ENCODE measurements around the gene KRT16. TPM values are rescaled to one million over a fixed set of nuclear protein-coding genes. Genes with fewer than 3 reads are reported as not detected.
"Not testable (repeated sequence)": the region's sequence is repeated elsewhere in the genome, so short reads cannot be mapped to it uniquely, and the experiment has no call there.

The KRT16 gene
- total RNA-seq, 2 experiments from 2014 or later: not detected

DNA sequence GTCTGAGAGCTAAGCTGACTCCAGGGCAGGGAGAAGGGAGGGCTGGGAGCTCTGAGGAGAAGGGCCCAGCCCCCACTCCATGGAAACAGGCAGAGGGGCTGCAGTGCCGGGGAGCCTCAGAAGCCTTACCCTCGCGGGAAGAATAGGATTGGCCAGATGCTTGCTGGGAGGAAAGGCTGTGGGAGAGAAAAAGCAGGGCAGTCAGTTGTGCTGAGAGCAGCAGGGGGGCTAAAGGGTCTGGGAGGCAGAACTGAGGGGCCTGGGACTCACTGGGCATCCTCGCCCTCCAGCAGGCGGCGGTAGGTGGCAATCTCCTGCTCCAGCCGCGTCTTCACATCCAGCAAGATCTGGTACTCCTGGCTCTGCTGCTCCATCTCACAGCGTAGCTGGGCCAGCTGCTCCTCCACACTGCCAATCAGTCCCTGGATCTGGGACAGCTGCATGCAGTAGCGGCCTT is 2.5 kb downstream of the KRT16 start:
- H3K4me3 Mint-ChIP-seq; H3K27ac Mint-ChIP-seq; H3K36me3 Mint-ChIP-seq (ENCODE audit: low read depth); DNase-seq; H3K4me1 Mint-ChIP-seq; POLR2A ChIA-PET: not testable (repeated sequence)
- H3K9me3 Mint-ChIP-seq: peaks cover 15% of the 10 kb centered on the region
- CTCF ChIA-PET: interaction anchor here (1.0 kb wide), 1 partner anchor 55 kb away, joined by 3 read pairs; no protein-coding TSS in a partner anchor
- H3K27me3 Mint-ChIP-seq: peaks cover 17% of the 10 kb centered on the region

DNA sequence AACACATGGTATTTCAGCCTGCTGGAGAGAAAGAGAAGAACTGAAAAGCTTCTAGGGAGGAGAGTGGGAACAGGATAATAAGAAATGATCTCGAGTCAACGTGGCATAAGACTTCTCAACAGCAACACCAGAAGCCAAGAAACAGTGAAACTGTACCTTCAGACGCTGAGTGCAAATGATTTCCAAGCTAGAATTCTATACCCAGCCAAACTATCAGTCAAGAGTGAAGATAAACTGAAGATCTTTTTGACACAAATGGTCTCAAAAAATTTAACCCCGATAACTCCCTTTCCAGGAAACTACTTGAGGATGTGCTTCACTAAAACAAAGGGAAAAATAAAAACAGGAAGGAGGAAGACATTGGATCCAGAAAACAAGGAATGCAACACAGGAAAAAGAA is 5.6 kb downstream of the KRT16 start:
- H3K9me3 Mint-ChIP-seq: peaks cover 15% of the 10 kb centered on the region
- H3K27ac Mint-ChIP-seq; CTCF ChIA-PET; DNase-seq; H3K4me1 Mint-ChIP-seq; POLR2A ChIA-PET; H3K4me3 Mint-ChIP-seq; H3K36me3 Mint-ChIP-seq (ENCODE audit: low read depth): not testable (repeated sequence)
- peaks cover 28% of the 10 kb centered on the region for H3K27me3 Mint-ChIP-seq

DNA sequence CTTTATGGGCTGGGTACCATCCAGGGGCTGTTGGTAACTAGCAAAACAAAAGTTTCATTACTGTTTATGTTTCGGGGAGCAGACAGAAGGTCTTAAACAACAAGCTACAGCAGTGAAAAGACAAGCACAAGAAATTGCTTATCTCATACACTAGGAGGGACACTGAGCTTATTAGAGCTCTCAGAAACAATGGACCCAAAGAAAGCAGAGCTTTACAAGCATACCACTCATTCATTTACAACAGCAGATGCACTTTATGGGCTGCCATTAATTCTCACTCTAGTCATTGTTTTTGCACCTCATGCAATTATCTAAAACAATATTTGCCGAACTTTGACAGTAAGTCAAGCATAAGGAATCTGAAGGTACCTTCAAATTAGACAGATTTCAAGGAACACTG is 10.0 kb downstream of the KRT16 start:
- ChIA-PET POLR2A (no interaction called here), CTCF (interaction anchor here (1.3 kb wide), 1 partner anchor 47 kb away, joined by 5 read pairs; no protein-coding TSS in a partner anchor)
- no peak overlapping the region for H3K4me3 Mint-ChIP-seq
- DNase-seq: no peak
- peaks cover 7% of the 10 kb centered on the region for H3K36me3 Mint-ChIP-seq (ENCODE audit: low read depth)
- H3K27ac Mint-ChIP-seq: no peak overlapping the region
- H3K4me1 Mint-ChIP-seq: no peaks in the 10 kb centered on the region
- H3K9me3 Mint-ChIP-seq: peaks cover 15% of the 10 kb centered on the region
- peaks cover 26% of the 10 kb centered on the region for H3K27me3 Mint-ChIP-seq

DNA sequence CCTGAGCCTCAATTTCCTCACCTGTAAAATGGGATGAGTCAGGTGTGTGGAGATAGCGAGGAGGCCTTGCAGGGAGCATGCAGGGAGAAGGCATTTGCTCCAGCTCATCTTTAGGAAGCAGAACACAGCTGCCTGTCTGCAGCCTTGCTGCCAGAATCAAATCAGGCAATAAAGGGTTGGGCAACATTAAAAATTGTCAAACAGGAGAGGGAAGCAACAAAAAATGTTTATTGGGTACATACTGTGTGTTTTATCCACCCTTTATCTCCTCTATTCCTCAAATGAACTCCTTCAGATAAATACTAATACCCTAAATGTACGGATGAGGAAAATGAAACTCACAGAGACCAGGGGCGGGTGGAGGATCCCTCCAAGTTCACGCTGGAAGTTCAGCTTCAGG is 12.2 kb downstream of the KRT16 start:
- peaks cover 17% of the 10 kb centered on the region for H3K27me3 Mint-ChIP-seq
- no peaks in the 10 kb centered on the region for H3K9me3 Mint-ChIP-seq
- H3K36me3 Mint-ChIP-seq (ENCODE audit: low read depth): no peaks in the 10 kb centered on the region
- no peaks in the 10 kb centered on the region for H3K4me1 Mint-ChIP-seq
- H3K27ac Mint-ChIP-seq: no peak overlapping the region
- no peak overlapping the region for H3K4me3 Mint-ChIP-seq
- no peak for DNase-seq
- POLR2A ChIA-PET: no interaction called here
- CTCF ChIA-PET: no interaction called here

DNA sequence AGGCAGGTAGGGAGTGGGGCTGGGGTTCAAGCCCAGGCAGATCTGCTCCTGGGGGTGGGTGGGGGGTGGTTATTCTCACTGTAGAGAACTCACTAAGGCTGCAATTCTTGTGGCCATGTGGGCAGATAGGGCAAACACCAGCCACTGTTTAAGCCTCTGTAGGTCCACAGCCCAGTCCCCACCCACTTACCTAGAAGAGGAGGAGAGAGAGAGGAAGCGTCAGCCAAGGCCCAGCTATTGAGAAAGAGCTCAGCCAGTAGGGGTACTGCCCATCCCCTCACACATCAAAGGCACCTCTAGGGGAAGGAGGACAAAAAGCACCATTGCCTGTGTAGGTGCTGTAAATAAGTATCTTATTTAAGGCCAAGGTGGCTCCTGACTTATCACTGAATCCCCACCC is 12.9 kb downstream of the KRT16 start:
- H3K9me3 Mint-ChIP-seq: no peaks in the 10 kb centered on the region
- no peak for DNase-seq
- POLR2A ChIA-PET: no interaction called here
- CTCF ChIA-PET: no interaction called here
- no peaks in the 10 kb centered on the region for H3K36me3 Mint-ChIP-seq (ENCODE audit: low read depth)
- no peak overlapping the region for H3K27ac Mint-ChIP-seq
- no peaks in the 10 kb centered on the region for H3K4me1 Mint-ChIP-seq
- no peak overlapping the region for H3K4me3 Mint-ChIP-seq
- peaks cover 20% of the 10 kb centered on the region for H3K27me3 Mint-ChIP-seq

DNA sequence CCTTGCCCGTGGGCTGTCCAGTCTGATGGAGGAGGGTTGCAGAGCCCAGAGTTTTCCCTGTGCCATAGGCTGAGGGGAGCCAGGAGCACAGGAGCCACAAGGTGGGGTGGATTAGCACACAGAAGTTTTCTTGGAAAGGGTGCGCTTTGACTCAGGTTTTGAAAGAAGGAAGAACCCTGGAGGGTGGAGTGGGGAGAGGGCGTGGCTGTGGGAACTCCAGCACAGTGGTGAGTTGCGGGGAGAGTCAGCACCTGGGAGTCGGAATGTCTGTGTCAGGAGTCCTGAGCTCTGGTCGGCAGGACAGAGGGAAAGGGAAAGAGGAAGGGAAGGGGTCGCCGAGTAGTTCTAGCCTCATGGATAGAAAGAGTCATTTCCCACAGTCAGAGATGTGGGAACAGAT is 17.0 kb downstream of the KRT16 start:
- POLR2A ChIA-PET: no interaction called here
- no peaks in the 10 kb centered on the region for H3K36me3 Mint-ChIP-seq (ENCODE audit: low read depth)
- H3K27me3 Mint-ChIP-seq: peaks cover 11% of the 10 kb centered on the region
- H3K9me3 Mint-ChIP-seq: no peaks in the 10 kb centered on the region
- H3K4me1 Mint-ChIP-seq: no peaks in the 10 kb centered on the region
- CTCF ChIA-PET: no interaction called here
- no peak for DNase-seq
- no peak overlapping the region for H3K4me3 Mint-ChIP-seq
- no peak overlapping the region for H3K27ac Mint-ChIP-seq

DNA sequence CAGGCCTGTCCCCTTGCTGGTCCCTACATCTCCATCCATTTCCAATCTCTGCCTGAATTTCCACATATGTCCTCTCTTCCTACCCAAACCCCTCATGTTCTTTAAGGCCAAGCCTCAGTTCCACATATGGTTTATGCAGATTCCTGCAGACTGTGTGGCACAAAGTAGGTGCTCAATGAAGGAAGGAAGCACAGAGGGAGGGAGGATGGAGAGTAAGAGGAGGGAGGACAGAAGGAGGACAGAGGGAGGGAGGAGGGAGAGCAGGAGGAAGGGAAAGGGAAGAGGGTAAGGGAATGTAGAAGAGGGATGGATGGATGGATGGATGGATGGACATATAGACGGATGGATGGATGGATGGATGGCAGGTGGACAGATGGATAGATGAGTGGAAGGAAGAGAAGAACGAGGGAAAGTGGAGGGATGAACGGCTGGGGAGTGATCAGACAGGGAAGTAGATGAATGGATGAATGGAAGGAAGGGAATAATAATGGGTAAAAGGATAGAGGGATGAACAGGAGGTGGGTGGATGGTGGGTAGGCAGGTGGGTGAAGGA is 18.1 kb downstream of the KRT16 start:
- POLR2A ChIA-PET: no interaction called here
- no peak for DNase-seq
- no peaks in the 10 kb centered on the region for H3K4me1 Mint-ChIP-seq
- H3K27me3 Mint-ChIP-seq: peaks cover 12% of the 10 kb centered on the region
- H3K27ac Mint-ChIP-seq: no peak overlapping the region
- H3K36me3 Mint-ChIP-seq (ENCODE audit: low read depth): no peaks in the 10 kb centered on the region
- CTCF ChIA-PET: interaction anchor here (1.3 kb wide), 1 partner anchor 54 kb away, joined by 4 read pairs; no protein-coding TSS in a partner anchor
- H3K9me3 Mint-ChIP-seq: no peaks in the 10 kb centered on the region
- H3K4me3 Mint-ChIP-seq: no peak overlapping the region

DNA sequence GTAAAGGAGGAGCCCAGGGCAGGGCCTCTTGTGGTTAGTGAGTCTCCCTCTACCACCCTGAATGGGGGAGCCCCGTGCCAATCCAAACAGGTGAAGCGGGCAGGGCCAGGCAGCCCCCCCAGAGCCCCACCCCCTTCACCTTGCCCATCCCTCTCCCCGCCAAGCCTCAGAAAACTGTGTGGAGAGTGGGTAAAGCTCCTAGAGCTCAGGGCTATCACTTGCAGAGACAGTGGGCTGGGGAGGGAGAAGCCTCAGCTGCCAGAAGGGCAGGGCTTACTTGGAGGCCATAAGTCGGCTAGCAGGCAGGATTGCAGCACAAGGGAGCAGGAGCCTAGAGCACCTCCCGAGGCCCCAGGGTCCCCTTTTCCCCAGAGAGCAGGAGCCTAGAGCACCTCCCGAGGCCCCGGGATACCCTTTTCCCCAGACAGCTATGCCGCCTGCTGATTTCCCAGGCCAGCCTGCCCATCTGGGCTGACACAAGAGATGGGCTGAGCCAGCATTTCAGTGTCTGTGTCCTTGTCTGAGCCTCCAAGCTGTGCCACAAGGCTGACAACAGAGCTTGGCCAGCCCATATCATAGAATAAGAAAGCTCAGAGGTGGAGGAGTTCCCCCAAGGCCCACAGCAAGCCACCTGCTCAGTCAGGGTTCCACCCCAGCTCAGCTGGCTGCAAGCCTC is 19.1 kb downstream of the KRT16 start:
- no peaks in the 10 kb centered on the region for H3K36me3 Mint-ChIP-seq (ENCODE audit: low read depth)
- H3K9me3 Mint-ChIP-seq: no peaks in the 10 kb centered on the region
- no peak overlapping the region for H3K27ac Mint-ChIP-seq
- ChIA-PET CTCF (interaction anchor here (0.6 to 1.3 kb wide), 2 partner anchors 44 to 178 kb away, joined by 3 to 4 read pairs; no protein-coding TSS in a partner anchor), POLR2A (no interaction called here)
- no peak overlapping the region for H3K4me3 Mint-ChIP-seq
- H3K27me3 Mint-ChIP-seq: peaks cover 13% of the 10 kb centered on the region
- no peak for DNase-seq
- H3K4me1 Mint-ChIP-seq: peaks cover 1% of the 10 kb centered on the region

DNA sequence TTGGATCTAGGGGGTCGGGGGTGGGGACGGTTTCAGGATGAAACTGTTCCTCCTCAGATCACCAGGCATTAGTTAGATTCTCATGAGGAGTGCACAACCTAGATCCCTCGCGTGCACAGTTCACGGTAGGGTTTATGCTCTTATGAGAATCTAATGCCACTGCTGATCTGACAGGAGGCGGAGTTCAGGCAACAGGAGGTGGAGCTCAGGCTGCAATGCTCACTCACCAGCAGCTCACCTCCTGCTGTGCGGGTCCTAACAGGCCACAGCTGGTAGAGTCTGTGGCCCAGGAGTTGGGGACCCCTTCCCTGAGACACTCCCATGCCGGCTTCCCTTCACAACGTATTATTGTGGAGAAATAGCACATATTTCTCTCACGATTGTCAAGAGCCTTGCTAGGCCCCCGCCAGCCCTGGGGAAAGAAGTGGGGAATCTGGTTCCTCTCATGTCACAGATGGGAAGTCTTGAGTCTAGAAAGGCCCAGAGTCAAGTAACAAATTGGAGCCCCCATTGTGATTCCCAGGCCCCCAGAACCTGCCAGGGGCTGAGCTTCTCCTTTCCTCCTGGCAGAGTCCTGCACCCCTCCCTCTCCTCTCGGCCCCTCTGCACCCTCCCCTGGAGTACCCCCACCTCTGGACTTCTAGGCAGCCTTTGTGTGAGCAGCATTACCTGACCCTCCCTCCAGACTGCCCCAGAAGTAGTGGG is 19.8 kb downstream of the KRT16 start:
- Mint-ChIP-seq H3K9me3 (no peaks in the 10 kb centered on the region), H3K4me3 (no peak overlapping the region), H3K4me1 (peaks cover 1% of the 10 kb centered on the region), H3K27ac (no peak overlapping the region), H3K36me3 (ENCODE audit: low read depth) (no peaks in the 10 kb centered on the region), H3K27me3 (peaks cover 13% of the 10 kb centered on the region)
- CTCF ChIA-PET: interaction anchor here (0.6 to 1.3 kb wide), 2 partner anchors 43 to 63 kb away, joined by 3 to 4 read pairs; no protein-coding TSS in a partner anchor
- no peak for DNase-seq
- POLR2A ChIA-PET: no interaction called here

DNA sequence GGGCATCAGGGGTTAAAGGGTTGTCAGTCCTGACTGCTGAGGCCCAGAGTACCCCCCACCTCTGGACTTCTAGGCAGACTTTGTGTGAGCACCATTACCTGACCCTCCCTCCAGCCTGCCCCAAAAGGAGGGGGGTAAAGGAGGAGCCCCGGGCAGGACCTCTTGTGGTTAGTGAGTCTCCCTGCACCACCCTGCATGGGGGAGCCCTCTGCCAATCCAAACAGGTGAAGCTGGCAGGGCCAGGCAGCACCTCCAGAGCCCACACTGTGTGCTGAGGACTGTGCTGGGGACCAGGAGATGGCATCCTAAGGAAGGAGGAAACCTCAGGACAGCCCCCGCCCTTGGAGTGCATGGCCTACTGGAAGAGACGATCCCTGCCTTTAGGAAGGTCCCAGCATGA is 23.3 kb downstream of the KRT16 start:
- no peak for DNase-seq
- H3K36me3 Mint-ChIP-seq (ENCODE audit: low read depth): no peaks in the 10 kb centered on the region
- peaks cover 6% of the 10 kb centered on the region for H3K27me3 Mint-ChIP-seq
- H3K4me3 Mint-ChIP-seq: no peak overlapping the region
- peaks cover 1% of the 10 kb centered on the region for H3K4me1 Mint-ChIP-seq
- POLR2A ChIA-PET: no interaction called here
- CTCF ChIA-PET: no interaction called here
- H3K27ac Mint-ChIP-seq: no peak overlapping the region
- H3K9me3 Mint-ChIP-seq: no peaks in the 10 kb centered on the region

DNA sequence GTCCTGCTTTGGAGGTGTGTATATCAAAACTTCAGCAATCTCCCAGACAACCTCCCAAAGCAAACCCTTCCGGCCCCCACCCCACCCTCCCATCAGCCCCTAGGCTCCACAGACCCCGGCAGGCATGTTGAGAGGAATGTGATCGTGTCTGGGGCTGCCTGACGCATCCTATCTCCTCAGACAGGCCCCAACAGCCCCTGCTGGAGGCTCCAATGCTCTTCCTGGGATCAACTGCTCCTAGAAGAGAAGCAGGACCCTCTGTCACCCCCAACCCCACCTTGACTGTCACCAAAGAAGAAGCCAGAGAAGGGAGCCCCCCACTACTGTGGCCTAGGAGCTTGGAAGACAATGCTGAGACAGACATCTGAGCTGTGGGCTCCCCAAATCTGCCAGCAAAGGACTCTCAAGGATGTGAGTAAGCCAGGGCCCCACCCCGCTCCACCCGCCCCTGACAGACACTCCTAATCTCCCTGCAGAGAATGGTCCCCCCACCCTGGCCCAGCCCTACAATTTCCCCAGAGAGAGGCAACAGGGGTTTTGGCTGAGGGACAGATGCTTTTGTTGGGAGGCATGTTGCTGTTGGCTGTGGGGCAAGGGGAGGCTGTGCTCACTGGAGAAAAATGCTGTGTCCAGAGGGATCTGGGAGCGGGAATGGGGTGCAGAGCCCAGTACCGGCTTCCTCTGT is 24.3 kb downstream of the KRT16 start:
- Mint-ChIP-seq H3K36me3 (ENCODE audit: low read depth) (no peaks in the 10 kb centered on the region), H3K4me3 (no peak overlapping the region), H3K27ac (no peak overlapping the region), H3K4me1 (peaks cover 1% of the 10 kb centered on the region), H3K9me3 (no peaks in the 10 kb centered on the region), H3K27me3 (peaks cover 6% of the 10 kb centered on the region)
- ChIA-PET POLR2A (no interaction called here), CTCF (no interaction called here)
- no peak for DNase-seq

DNA sequence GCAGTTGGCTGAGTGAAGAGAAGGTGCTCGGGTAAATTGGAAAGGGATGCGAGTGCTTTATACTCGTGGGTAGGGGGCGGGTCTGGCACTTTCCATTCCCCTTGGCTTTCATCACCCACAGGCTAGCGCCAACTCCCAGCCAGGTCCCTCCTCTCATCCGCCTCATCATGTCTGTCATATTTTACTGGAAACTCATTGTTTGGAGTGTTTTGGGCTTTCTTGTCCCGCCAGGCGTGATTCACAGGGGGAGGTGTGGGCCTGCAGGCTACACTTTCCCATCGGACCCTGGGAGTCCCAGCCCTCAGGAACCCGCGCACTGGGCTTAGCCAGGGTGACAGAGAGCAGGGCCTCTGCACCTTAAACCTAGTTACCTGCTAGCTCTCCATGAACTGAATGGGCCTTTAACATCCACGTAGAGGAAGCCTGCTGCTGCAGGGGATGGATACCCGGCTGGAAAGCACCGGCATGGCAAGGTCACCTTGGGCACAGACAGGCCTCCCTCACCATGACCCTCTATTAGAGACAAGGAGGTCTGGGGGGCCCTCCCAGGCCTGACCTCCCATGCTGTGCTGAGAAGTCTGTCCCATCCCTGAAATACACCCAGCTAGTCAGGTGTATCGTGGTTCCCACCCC is 25.6 kb downstream of the KRT16 start, which contains the start of gene KRT14:
TSS of gene KRT14 (minus strand) at position 33 of the 633 bp plus-strand sequence. CDS start 61 bp downstream, outside the sequence.
- H3K36me3 Mint-ChIP-seq (ENCODE audit: low read depth): no peaks in the 10 kb centered on the region
- no peaks in the 10 kb centered on the region for H3K9me3 Mint-ChIP-seq
- no peak within 1 kb of the TSS for H3K4me3 Mint-ChIP-seq
- H3K4me1 Mint-ChIP-seq: peaks cover 1% of the 10 kb centered on the region
- ChIA-PET POLR2A (interaction anchor here (0.5 kb wide), 1 partner anchor 16 kb away, joined by 3 read pairs; no protein-coding TSS in a partner anchor), CTCF (no interaction called here)
- H3K27me3 Mint-ChIP-seq: peaks cover 6% of the 10 kb centered on the region
- no peak within 1 kb of the TSS for H3K27ac Mint-ChIP-seq
- DNase-seq: no peak

Data from activated CD4-positive, alpha-beta memory T cell treated with anti-CD3 and anti-CD28 coated beads, Interleukin-2, amount 10 ng/mL, durations not matched to agents 7 days and 5 days (primary cell).